GM21717 (cell line): ENCODE data around the gene STRIT1.
"Not testable (repeated sequence)": the region's sequence is repeated elsewhere in the genome, so short reads cannot be mapped to it uniquely, and the experiment has no call there.

Experiments used
- ATAC-seq: cut with Tn5 transposase; IDR thresholded peaks from one replicate; pipeline ENCODE4 v1.9.1; 2021; ENCODE audit warnings: mild to moderate bottlenecking, moderate library complexity; ENCODE audit not compliant: unreplicated experiment

STRIT1 gene

GRCh38 chr3:155313916-155314315 is 20.4 kb upstream of the STRIT1 start:
- no peak for ATAC-seq

- no peak for ATAC-seq
These were observed 19.8 kb upstream of the STRIT1 start for GRCh38 chr3:155313300-155313699.

GRCh38 chr3:155312781-155313180 is 19.3 kb upstream of the STRIT1 start:
- ATAC-seq = no peak

GRCh38 chr3:155309581-155309980 is 16.1 kb upstream of the STRIT1 start:
- no peak for ATAC-seq

- ATAC-seq = no peak
These were observed 15.3 kb upstream of the STRIT1 start for GRCh38 chr3:155308831-155309230.

- no peak for ATAC-seq
These were observed 13.7 kb upstream of the STRIT1 start for GRCh38 chr3:155307183-155307582.

GRCh38 chr3:155304394-155304793 is 10.9 kb upstream of the STRIT1 start:
- no peak for ATAC-seq

GRCh38 chr3:155303540-155304097 is 10.1 kb upstream of the STRIT1 start:
- no peak for ATAC-seq

GRCh38 chr3:155302891-155303290 is 9.4 kb upstream of the STRIT1 start:
- no peak for ATAC-seq

- ATAC-seq = no peak
These were observed 9.0 kb upstream of the STRIT1 start for GRCh38 chr3:155302481-155302880.

GRCh38 chr3:155297100-155297499 is 3.6 kb upstream of the STRIT1 start:
- no peak for ATAC-seq

- no peak for ATAC-seq
These were observed 2.9 kb upstream of the STRIT1 start for GRCh38 chr3:155296413-155296812.

GRCh38 chr3:155292693-155293092 is 790 bp downstream of the STRIT1 start:
- ATAC-seq = no peak

- no peak for ATAC-seq
These were observed 1.4 kb downstream of the STRIT1 start for GRCh38 chr3:155292133-155292532.

GRCh38 chr3:155286736-155287135 is 6.7 kb downstream of the STRIT1 start:
- ATAC-seq = no peak

GRCh38 chr3:155285936-155286335 is 7.5 kb downstream of the STRIT1 start:
- ATAC-seq = no peak

- ATAC-seq = no peak
These were observed 10.1 kb downstream of the STRIT1 start for GRCh38 chr3:155283092-155284056.

GRCh38 chr3:155282385-155283091 is 10.9 kb downstream of the STRIT1 start:
- no peak for ATAC-seq

GRCh38 chr3:155281912-155282311 is 11.6 kb downstream of the STRIT1 start:
- ATAC-seq = no peak

- ATAC-seq = not testable (repeated sequence)
These were observed 17.4 kb downstream of the STRIT1 start for GRCh38 chr3:155276089-155276488.

GRCh38 chr3:155275159-155275754 is 18.2 kb downstream of the STRIT1 start:
- ATAC-seq = not testable (repeated sequence)
